Lung (tissue), 12 donors: ENCODE results near the gene TNNT3. TPM values are rescaled to one million over a fixed set of nuclear protein-coding genes. Genes with fewer than 3 reads are reported as not detected.

ENCODE experiments used
- ATAC-seq: fragments of 200-7000 bp; cut with Tn5 transposase; one replicate; pipeline ENCODE4 v1.9.1; 2020; ENCODE audit warnings: moderate number of reproducible peaks; ENCODE audit not compliant: insufficient read depth, low FRiP score
- DNase-seq, 3 donors: peaks; one replicate each; pipeline ENCODE4 v3.0.0-alpha.2; 2013 to 2017
- H3K27ac ChIP-seq, 2 donors: one replicate each; pipeline ENCODE4 v1.5.1; 2013; ENCODE audit warnings: mild to moderate bottlenecking in 2 of 2, moderate library complexity in 2 of 2, control low read depth in 1 of 2, inconsistent platforms in 1 of 2, low read depth in 1 of 2, low read length in 1 of 2
- H3K27me3 ChIP-seq, 3 donors: one replicate each; pipeline ENCODE4 v1.5.1; 2013; ENCODE audit warnings: low read length in 2 of 3; ENCODE audit not compliant: control insufficient read depth in 3 of 3, insufficient read depth in 3 of 3
- H3K36me3 ChIP-seq, 4 donors: one replicate each; pipeline ENCODE4 v1.5.1; 2013; ENCODE audit warnings: low read length in 4 of 4, mild to moderate bottlenecking in 1 of 4, moderate library complexity in 1 of 4; ENCODE audit not compliant: control insufficient read depth in 4 of 4, insufficient read depth in 4 of 4
- H3K4me1 ChIP-seq, 5 donors: one replicate each; pipeline ENCODE4 v1.5.1; 2013; ENCODE audit warnings: low read length in 5 of 5, mild to moderate bottlenecking in 2 of 5, moderate library complexity in 1 of 5; ENCODE audit not compliant: control insufficient read depth in 5 of 5, insufficient read depth in 5 of 5
- H3K4me3 ChIP-seq: one replicate; pipeline ENCODE4 v1.5.1; 2013; ENCODE audit warnings: mild to moderate bottlenecking, control low read depth, moderate library complexity
- H3K9ac ChIP-seq, 2 donors: one replicate each; pipeline ENCODE4 v1.5.1; 2013; ENCODE audit warnings: low read length in 2 of 2, control low read depth in 1 of 2; ENCODE audit not compliant: insufficient read depth in 1 of 2
- H3K9me3 ChIP-seq, 4 donors: one replicate each; pipeline ENCODE4 v1.5.1; 2013; ENCODE audit warnings: low read length in 3 of 4, mild to moderate bottlenecking in 1 of 4, moderate library complexity in 1 of 4; ENCODE audit not compliant: control insufficient read depth in 4 of 4, insufficient read depth in 3 of 4
- CTCF ChIP-seq: IDR thresholded peaks from 2 replicates; pipeline ENCODE4 v1.5.1; 2012; ENCODE audit warnings: mild to moderate bottlenecking; ENCODE audit errors: control extremely low read depth, extremely low read depth
- WGBS, 2 donors: extraction: QIAGEN DNeasy Blood & Tissue Kit; methylation state at CpG; one replicate each; pipeline ENCODE4 v1.1.7; 2013; 5-methylcytosine and 5-hydroxymethylcytosine counted together
- polyA plus RNA-seq, 2 donors: library from polyadenylated mRNA; stranded (reverse); fragments of 200-250 nt; gene quantifications; one replicate each; pipeline ENCODE4 v1.2.1, GENCODE V29; 2013
- total RNA-seq, 2 donors: library from RNA; depleted of rRNA in 1 of 2; stranded (reverse); fragments of >200 nt in 1 of 2; gene quantifications; one replicate each; pipeline ENCODE4 v1.2.1, GENCODE V29; 2014 to 2021
- donor health status: control.
- donor health status: control.
- donor health status: Bipolar disorder and iron deficiency.
- donor health status: healthy.
- donor health status: DM: yes; HTN: yes; CAD: no.

TNNT3 gene
- total and polyA plus RNA-seq, 4 donors: 1.6 to 8.0 (median 5.1) TPM

GRCh38 chr11:1922481-1923081, 3.1 kb downstream of the TNNT3 start:
- TF ChIP-seq CTCF: no peak
- Histone ChIP-seq H3K27me3 (no peaks in the 10 kb centered on the region), H3K4me1 (peaks cover 0 to 34% (median 5%) of the 10 kb centered on the region in 5 donors), H3K36me3 (no peaks in the 10 kb centered on the region), H3K9ac (no peak overlapping the region), H3K9me3 (no peaks in the 10 kb centered on the region), H3K27ac (peak overlapping the region in 1 of 2 donors; percentile 2), H3K4me3 (no peak overlapping the region)
- WGBS, 2 donors: 75 to 76% methylated on average over 14 of the region's 14 CpGs
- ATAC-seq (no peak), DNase-seq (peak in 1 of 3 donors; percentile 43)

- DNase-seq: no peak
- Histone ChIP-seq H3K27me3 (no peaks in the 10 kb centered on the region), H3K9me3 (no peaks in the 10 kb centered on the region), H3K4me1 (peaks cover 0 to 38% (median 5%) of the 10 kb centered on the region in 5 donors), H3K4me3 (no peak overlapping the region), H3K9ac (no peak overlapping the region), H3K27ac (no peak overlapping the region), H3K36me3 (no peaks in the 10 kb centered on the region)
- ATAC-seq: no peak
- WGBS, 2 donors: 87 to 92% methylated on average over 22 of the region's 22 CpGs
- no peak for TF ChIP-seq CTCF
These were observed 3.9 kb downstream of the TNNT3 start for GRCh38 chr11:1923201-1923956.

GRCh38 chr11:1924181-1924580, 4.7 kb downstream of the TNNT3 start:
- H3K4me3 ChIP-seq: no peak overlapping the region
- no peak overlapping the region for H3K9ac ChIP-seq
- DNase-seq: no peak
- no peaks in the 10 kb centered on the region for H3K27me3 ChIP-seq
- no peak for TF ChIP-seq CTCF
- ATAC-seq: no peak
- WGBS, 2 donors: 76 to 82% methylated on average over 17 of the region's 17 CpGs
- H3K9me3 ChIP-seq: no peaks in the 10 kb centered on the region
- no peak overlapping the region for H3K27ac ChIP-seq
- H3K36me3 ChIP-seq: no peaks in the 10 kb centered on the region
- peaks cover 0 to 38% (median 5%) of the 10 kb centered on the region in 5 donors for H3K4me1 ChIP-seq
